Hematopoietic multipotent progenitor cell treated with erythropoietin and hydrocortisone succinate and interleukin-3 and kit ligand, for 17 days (in vitro differentiated cells): Measurements from ENCODE around the gene FBXW5.

Source experiments
- DNase-seq: peaks from one replicate; pipeline ENCODE4 v3.0.0-alpha.2; 2015; ENCODE audit warnings: low spot score

The FBXW5 gene

GRCh38 chr9:136961279-136962065 is 16.9 kb upstream of the FBXW5 start:
- no peak for DNase-seq

GRCh38 chr9:136960938-136961275 is 16.4 kb upstream of the FBXW5 start:
- no peak for DNase-seq

- no peak for DNase-seq
These were observed 15.8 kb upstream of the FBXW5 start for GRCh38 chr9:136960212-136960937.

- DNase-seq = no peak
These were observed 14.6 kb upstream of the FBXW5 start for GRCh38 chr9:136958898-136959850.

- no peak for DNase-seq
These were observed 13.9 kb upstream of the FBXW5 start for GRCh38 chr9:136958473-136958872.

GRCh38 chr9:136957901-136958300 is 13.4 kb upstream of the FBXW5 start:
- no peak for DNase-seq

GRCh38 chr9:136957461-136957860 is 12.9 kb upstream of the FBXW5 start:
- DNase-seq = no peak

GRCh38 chr9:136956604-136957003 is 12.1 kb upstream of the FBXW5 start:
- no peak for DNase-seq

GRCh38 chr9:136955943-136956335 is 11.4 kb upstream of the FBXW5 start:
- DNase-seq = no peak

- no peak for DNase-seq
These were observed 10.8 kb upstream of the FBXW5 start for GRCh38 chr9:136955202-136955942.

- DNase-seq = no peak
These were observed 9.9 kb upstream of the FBXW5 start for GRCh38 chr9:136954270-136955083.

GRCh38 chr9:136953771-136954269 is 9.3 kb upstream of the FBXW5 start:
- no peak for DNase-seq

- DNase-seq = no peak
These were observed 8.6 kb upstream of the FBXW5 start for GRCh38 chr9:136952876-136953770.

- no peak for DNase-seq
These were observed 7.8 kb upstream of the FBXW5 start for GRCh38 chr9:136952321-136952850.

- DNase-seq = no peak
These were observed 7.2 kb upstream of the FBXW5 start, which contains the start of gene LCN12 for GRCh38 chr9:136951541-136952320. Gene LCN12, plus strand, starts transcription at chr9:136952273. Its CDS starts 55 bp downstream, at chr9:136952328.

GRCh38 chr9:136950656-136951276 is 6.2 kb upstream of the FBXW5 start:
- no peak for DNase-seq

- DNase-seq = peak; percentile 96
These were observed 5.5 kb upstream of the FBXW5 start for GRCh38 chr9:136949817-136950655.
